ENCODE measurements around the gene GCNT1. TPM values are rescaled to one million over a fixed set of nuclear protein-coding genes. Genes with fewer than 3 reads are reported as not detected.
"Not testable (repeated sequence)": the region's sequence is repeated elsewhere in the genome, so short reads cannot be mapped to it uniquely, and the experiment has no call there.

The GCNT1 gene
- total RNA-seq, 1 donor from 2014 or later = 7.6 TPM

DNA sequence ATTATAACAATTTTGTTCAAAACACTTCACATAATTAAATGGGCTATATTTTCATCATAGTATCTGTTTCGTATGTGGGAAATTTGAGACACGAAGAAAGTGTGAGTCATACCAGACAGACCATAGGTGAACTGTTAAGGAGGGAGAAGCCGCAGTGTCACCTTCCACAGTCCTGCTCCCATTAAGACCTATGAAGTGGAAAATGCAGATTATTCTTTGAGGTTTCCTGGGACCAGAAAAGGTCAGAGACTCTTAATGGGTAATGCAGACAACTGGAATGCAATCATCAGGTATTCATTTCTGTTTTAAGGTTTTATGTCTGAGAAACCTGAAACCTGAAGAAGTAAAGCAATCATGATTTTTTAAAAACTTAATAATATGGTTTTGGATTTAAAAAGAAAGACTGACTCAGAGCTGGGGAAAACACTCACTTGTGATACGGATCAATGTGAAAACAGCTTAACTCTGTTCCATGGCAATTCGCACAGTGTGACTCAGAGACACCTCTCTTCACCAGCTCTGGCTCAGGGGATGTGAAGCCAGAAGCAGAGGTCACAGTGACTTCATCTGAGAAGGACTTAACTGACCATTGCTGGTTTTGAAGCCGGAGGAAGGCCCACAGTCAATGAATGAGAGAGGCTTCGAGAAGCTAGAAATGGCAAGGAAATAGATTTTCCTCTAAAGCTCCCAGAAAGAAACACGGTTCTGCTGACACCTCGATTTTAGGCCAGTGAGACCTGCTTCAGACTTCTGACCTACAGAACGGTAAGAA is 17.2 kb upstream of the GCNT1 start:
- intact Hi-C loops (cut with micrococcal nuclease) = no loop called here

DNA sequence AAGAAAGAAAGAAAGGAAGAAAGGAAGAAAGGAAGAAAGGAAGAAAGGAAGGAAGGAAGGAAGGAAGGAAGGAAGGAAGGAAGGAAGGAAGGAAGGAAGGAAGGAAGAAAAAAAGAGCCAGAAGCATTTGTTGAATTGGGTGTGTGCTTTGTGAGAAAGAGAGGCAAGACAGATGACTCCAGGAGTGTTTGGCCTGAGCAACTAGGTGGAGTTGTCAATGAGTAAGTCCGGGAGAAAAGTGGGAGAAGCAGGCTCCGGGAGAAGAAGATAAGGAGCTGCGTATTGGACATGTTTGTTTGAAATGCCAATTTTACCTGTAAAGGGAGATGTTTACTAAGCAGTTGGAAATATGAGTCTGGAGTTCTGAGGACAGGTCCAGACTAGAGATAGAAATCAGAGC is 15.1 kb upstream of the GCNT1 start:
- intact Hi-C loops (cut with micrococcal nuclease) = no loop called here

DNA sequence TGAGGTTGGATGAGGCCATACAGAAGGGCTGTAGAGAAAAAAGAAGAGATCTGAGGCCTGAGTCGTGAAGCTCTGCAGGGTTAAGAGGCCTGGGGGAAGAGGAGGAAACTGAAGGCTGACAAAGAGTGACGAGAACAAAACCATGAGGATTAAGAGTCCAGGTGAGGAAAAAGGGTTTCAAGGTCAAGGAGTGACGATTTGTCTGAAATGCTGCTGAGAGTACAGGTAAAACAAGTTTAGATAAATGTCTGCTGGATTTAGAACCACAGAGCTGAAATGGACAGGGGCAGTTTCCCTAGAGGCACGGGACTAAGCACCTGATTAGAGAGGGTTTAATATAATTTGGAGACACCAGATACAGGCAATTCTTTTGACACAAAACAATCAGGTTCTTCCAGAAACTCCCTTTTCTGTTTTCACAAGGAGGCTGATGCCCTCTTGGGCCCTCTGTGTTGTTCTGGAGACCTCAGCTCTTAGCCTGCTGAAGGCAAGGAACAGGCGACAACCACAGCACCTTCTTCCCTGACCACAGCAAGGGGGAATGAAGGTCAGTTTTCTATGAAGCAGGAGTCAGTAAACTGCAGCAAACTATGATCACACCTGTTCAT is 14.6 kb upstream of the GCNT1 start:
- intact Hi-C loops (cut with micrococcal nuclease) = no loop called here

DNA sequence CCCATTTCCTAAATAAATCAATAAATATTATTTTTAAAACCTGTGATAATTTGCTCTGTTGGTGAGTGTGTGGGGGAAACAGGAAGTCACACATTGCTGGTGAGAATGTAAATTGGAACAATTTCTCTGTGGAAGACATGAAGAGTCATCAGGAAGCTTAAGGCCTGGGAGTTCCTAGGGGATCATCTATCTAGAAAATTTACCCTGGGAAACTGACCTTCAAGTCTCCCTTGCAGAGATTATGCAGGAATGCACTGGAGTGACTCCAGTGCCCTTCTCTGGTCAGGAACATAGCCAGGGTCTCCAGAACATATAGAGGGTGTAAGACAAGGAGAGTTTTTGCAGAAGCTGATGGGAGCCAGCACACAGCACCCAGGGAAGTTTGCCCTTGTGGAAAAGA is 13.0 kb upstream of the GCNT1 start:
- intact Hi-C loops (cut with micrococcal nuclease) = loop anchor here (2.0 kb wide), 1 partner anchor 51 kb away; the partner anchor contains the start of gene RFK

- intact Hi-C loops (cut with micrococcal nuclease) = no loop called here
These were observed 10.5 kb upstream of the GCNT1 start for GRCh38 chr9:76448501-76448900.

DNA sequence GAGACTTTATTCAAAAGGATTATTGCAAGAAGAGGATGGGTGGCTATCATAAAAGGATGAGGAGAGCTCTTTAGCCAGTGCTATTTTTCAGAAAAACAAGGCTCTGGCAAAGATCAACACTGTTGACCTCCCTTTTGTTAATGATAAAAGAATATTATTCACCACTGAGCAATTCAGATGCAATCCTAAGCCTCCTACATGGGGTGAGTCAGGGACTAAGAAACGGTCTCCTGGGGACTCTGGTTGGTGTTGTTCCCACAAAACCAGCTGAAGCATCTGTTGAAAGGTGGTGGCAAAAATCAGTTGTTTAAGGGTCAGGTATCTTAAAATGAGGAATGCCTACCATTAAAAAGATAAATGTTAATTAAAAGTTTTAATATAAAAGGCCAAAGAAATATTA is 7.7 kb upstream of the GCNT1 start:
- intact Hi-C loops (cut with micrococcal nuclease) = loop anchor here (10.0 kb wide), 1 partner anchor 1844 kb away; the partner anchor contains the start of gene PSAT1

- intact Hi-C loops (cut with micrococcal nuclease) = loop anchor here (10.0 kb wide), 1 partner anchor 1842 kb away; the partner anchor contains the start of gene PSAT1
These were observed 6.1 kb upstream of the GCNT1 start for GRCh38 chr9:76452839-76453238.

- intact Hi-C loops (cut with micrococcal nuclease) = loop anchor here (10.0 kb wide), 1 partner anchor 1841 kb away; the partner anchor contains the start of gene PSAT1
These were observed 5.2 kb upstream of the GCNT1 start for GRCh38 chr9:76453785-76454184.

- intact Hi-C loops (cut with micrococcal nuclease) = loop anchor here (10.0 kb wide), 1 partner anchor 1840 kb away; the partner anchor contains the start of gene PSAT1
These were observed 4.7 kb upstream of the GCNT1 start for GRCh38 chr9:76454311-76454710.

GRCh38 chr9:76456202-76456926 is 2.6 kb upstream of the GCNT1 start:
- intact Hi-C loops (cut with micrococcal nuclease) = loop anchor here (5.0 to 10.0 kb wide), 4 partner anchors 434 to 1838 kb away; partner anchors contain the start of genes CARNMT1, CEP78 and PSAT1

GRCh38 chr9:76459694-76460635 is 983 bp downstream of the GCNT1 start:
- intact Hi-C loops (cut with micrococcal nuclease) = loop anchor here (1.0 to 10.0 kb wide), 12 partner anchors 13 to 1835 kb away; partner anchors contain the start of genes CARNMT1, CEP78, PCSK5 and PSAT1

DNA sequence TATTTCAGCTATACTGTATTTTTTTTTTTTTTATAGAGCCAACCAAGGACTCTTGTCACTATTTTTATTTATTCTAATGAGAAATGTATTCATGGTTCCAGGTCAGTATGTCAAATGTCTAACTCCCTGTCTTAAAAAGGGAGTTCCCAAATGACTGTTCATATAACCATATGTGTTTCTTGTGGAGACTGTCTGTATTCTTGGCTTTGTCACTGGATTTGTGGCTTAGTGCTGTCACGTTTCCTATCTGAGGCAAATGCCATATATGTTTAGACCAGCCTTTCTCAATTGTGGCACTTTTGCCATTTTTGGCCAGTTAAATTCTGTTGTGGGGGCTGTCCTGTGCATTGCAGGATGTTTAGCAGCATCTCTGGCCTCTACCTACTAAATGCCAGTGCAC is 3.1 kb downstream of the GCNT1 start:
- intact Hi-C loops (cut with micrococcal nuclease) = no loop called here

DNA sequence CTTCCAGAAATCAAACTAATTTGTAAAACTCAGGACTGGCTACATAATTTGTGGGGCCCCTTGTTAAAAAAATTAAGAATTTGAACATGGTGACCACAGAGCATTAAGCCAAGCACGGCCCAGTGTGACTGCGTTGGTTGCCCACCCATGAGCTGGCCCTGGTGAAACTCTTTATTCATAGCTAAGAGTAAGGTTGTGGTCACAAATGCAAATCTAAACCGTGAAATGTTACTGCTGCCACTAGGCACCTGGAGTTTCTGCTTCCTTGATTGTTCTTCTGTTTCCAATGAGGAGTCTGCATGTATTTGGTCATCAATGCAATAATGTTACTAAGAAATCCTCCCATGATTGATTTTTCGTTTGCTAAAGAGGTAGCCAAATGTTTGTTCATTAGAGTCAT is 4.2 kb downstream of the GCNT1 start:
- intact Hi-C loops (cut with micrococcal nuclease) = no loop called here

- intact Hi-C loops (cut with micrococcal nuclease) = no loop called here
These were observed 5.7 kb downstream of the GCNT1 start for GRCh38 chr9:76464706-76465105.

- intact Hi-C loops (cut with micrococcal nuclease) = no loop called here
These were observed 6.7 kb downstream of the GCNT1 start for GRCh38 chr9:76465442-76466298.

- intact Hi-C loops (cut with micrococcal nuclease) = no loop called here
These were observed 7.3 kb downstream of the GCNT1 start for GRCh38 chr9:76466299-76466605.

- intact Hi-C loops (cut with micrococcal nuclease) = no loop called here
These were observed 15.4 kb downstream of the GCNT1 start for GRCh38 chr9:76474419-76474818.

DNA sequence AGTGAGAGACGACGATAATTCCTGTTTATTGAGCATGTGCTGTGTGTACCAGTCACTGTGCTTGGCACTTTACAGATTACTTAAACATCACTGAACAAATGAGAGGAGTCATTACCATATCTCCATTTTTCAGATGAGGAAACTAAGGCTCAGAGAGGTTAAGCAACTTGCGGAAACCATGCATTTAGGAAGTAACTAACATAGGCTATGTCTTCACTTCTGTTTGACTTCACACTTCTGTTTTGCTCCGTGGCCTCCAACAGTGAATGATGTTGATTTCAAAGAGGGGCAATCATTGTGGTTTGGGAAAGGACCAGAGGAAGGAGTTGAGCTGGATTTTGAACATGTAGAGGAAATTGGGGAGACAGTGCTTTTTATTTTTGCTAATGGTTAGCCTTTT is 16.7 kb downstream of the GCNT1 start:
- intact Hi-C loops (cut with micrococcal nuclease) = no loop called here

DNA sequence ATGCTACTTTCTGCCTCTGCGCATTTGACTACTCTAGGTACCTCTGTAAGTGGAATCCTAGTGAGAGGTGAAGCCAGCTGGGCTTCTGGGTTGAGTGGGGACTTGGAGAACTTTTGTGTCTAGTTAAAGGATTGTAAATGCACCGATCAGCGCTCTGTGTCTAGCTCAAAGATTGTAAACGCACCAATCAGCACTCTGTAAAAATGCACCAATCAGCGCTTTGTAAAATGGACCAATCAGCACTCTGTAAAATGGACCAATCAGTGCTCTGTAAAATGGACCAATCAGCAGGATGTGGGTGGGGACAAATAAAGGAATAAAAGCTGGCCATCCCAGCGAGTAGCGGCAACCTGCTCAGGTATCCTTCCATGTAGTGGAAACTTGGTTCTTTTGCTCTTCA is 18.8 kb downstream of the GCNT1 start:
- intact Hi-C loops (cut with micrococcal nuclease) = not testable (repeated sequence)

- intact Hi-C loops (cut with micrococcal nuclease) = no loop called here
These were observed 19.2 kb downstream of the GCNT1 start for GRCh38 chr9:76478226-76478625.

Data from T-helper 1 cell treated with Interleukin-12 subunit alpha and Interleukin-12 subunit beta and Interleukin-4 antibody, amounts not matched to agents 30 ng/mL and 1 ng/mL, for 36 hours (primary cell).